ENCODE measurements around the gene PRSS2. TPM values are rescaled to one million over a fixed set of nuclear protein-coding genes. Genes with fewer than 3 reads are reported as not detected.

PRSS2 gene
- total and polyA plus RNA-seq, 9 donors, result 0.09 to 1.3 (median 1.2) TPM; not detected in 6

- H3K27me3 ChIP-seq (ENCODE audit: control insufficient read depth, insufficient read depth, low read length), result peaks cover 10% of the 10 kb centered on the region
- DNase-seq, result peak; percentile 5
- peaks cover 3% of the 10 kb centered on the region for H3K4me1 ChIP-seq (ENCODE audit: control insufficient read depth, insufficient read depth, low read length)
- no peak overlapping the region for H3K27ac ChIP-seq (ENCODE audit: low read length)
- H3K36me3 ChIP-seq (ENCODE audit: control insufficient read depth, insufficient read depth, low read length), result no peaks in the 10 kb centered on the region
- no peak overlapping the region for H3K4me3 ChIP-seq (ENCODE audit: low read length)
- no peaks in the 10 kb centered on the region for H3K9me3 ChIP-seq (replicated peaks; ENCODE audit: control insufficient read depth, low read depth, low read length)
- WGBS (ENCODE audit: insufficient coverage), result no CpG with 5 or more reads among the region's 8 CpGs
Measured at GRCh38 chr7:142785841-142786250, 15.1 kb downstream of the PRSS2 start.

GRCh38 chr7:142787034-142787768 lies 16.4 kb downstream of the PRSS2 start:
- WGBS (ENCODE audit: insufficient coverage), result 70% methylated on average over 8 of the region's 11 CpGs
- DNase-seq, result peak; percentile 7
- no peaks in the 10 kb centered on the region for H3K9me3 ChIP-seq (replicated peaks; ENCODE audit: control insufficient read depth, low read depth, low read length)
- no peak overlapping the region for H3K27ac ChIP-seq (ENCODE audit: low read length)
- no peak overlapping the region for H3K4me3 ChIP-seq (ENCODE audit: low read length)
- H3K27me3 ChIP-seq (ENCODE audit: control insufficient read depth, insufficient read depth, low read length), result peaks cover 9% of the 10 kb centered on the region
- H3K4me1 ChIP-seq (ENCODE audit: control insufficient read depth, insufficient read depth, low read length), result peaks cover 3% of the 10 kb centered on the region
- H3K36me3 ChIP-seq (ENCODE audit: control insufficient read depth, insufficient read depth, low read length), result no peaks in the 10 kb centered on the region

- H3K27ac ChIP-seq (ENCODE audit: low read length), result no peak overlapping the region
- no peak for DNase-seq
- peaks cover 3% of the 10 kb centered on the region for H3K4me1 ChIP-seq (ENCODE audit: control insufficient read depth, insufficient read depth, low read length)
- H3K27me3 ChIP-seq (ENCODE audit: control insufficient read depth, insufficient read depth, low read length), result peaks cover 9% of the 10 kb centered on the region
- no peaks in the 10 kb centered on the region for H3K36me3 ChIP-seq (ENCODE audit: control insufficient read depth, insufficient read depth, low read length)
- no peak overlapping the region for H3K4me3 ChIP-seq (ENCODE audit: low read length)
- H3K9me3 ChIP-seq (replicated peaks; ENCODE audit: control insufficient read depth, low read depth, low read length), result no peaks in the 10 kb centered on the region
- no CpG with 5 or more reads among the region's 6 CpGs for WGBS (ENCODE audit: insufficient coverage)
Measured at GRCh38 chr7:142787783-142788182, 17.0 kb downstream of the PRSS2 start.

- Histone ChIP-seq H3K36me3 (ENCODE audit: control insufficient read depth, insufficient read depth, low read length) (no peaks in the 10 kb centered on the region), H3K27me3 (ENCODE audit: control insufficient read depth, insufficient read depth, low read length) (peaks cover 2% of the 10 kb centered on the region), H3K4me3 (ENCODE audit: low read length) (no peak overlapping the region), H3K4me1 (ENCODE audit: control insufficient read depth, insufficient read depth, low read length) (no peaks in the 10 kb centered on the region), H3K27ac (ENCODE audit: low read length) (no peak overlapping the region), H3K9me3 (replicated peaks; ENCODE audit: control insufficient read depth, low read depth, low read length) (no peaks in the 10 kb centered on the region)
- no peak for DNase-seq
- 88% methylated on average over 5 of the region's 10 CpGs for WGBS (ENCODE audit: insufficient coverage)
Measured at GRCh38 chr7:142788303-142789289, 17.8 kb downstream of the PRSS2 start.

GRCh38 chr7:142789441-142789840 lies 18.7 kb downstream of the PRSS2 start:
- no peak for DNase-seq
- Histone ChIP-seq H3K4me1 (ENCODE audit: control insufficient read depth, insufficient read depth, low read length) (no peaks in the 10 kb centered on the region), H3K27ac (ENCODE audit: low read length) (no peak overlapping the region), H3K4me3 (ENCODE audit: low read length) (no peak overlapping the region), H3K36me3 (ENCODE audit: control insufficient read depth, insufficient read depth, low read length) (no peaks in the 10 kb centered on the region), H3K27me3 (ENCODE audit: control insufficient read depth, insufficient read depth, low read length) (peaks cover 5% of the 10 kb centered on the region), H3K9me3 (replicated peaks; ENCODE audit: control insufficient read depth, low read depth, low read length) (no peaks in the 10 kb centered on the region)
- no CpG with 5 or more reads among the region's 2 CpGs for WGBS (ENCODE audit: insufficient coverage)

- peaks cover 9% of the 10 kb centered on the region for H3K27me3 ChIP-seq (ENCODE audit: control insufficient read depth, insufficient read depth, low read length)
- H3K36me3 ChIP-seq (ENCODE audit: control insufficient read depth, insufficient read depth, low read length), result no peaks in the 10 kb centered on the region
- no peak overlapping the region for H3K4me3 ChIP-seq (ENCODE audit: low read length)
- DNase-seq, result no peak
- no peaks in the 10 kb centered on the region for H3K4me1 ChIP-seq (ENCODE audit: control insufficient read depth, insufficient read depth, low read length)
- H3K9me3 ChIP-seq (replicated peaks; ENCODE audit: control insufficient read depth, low read depth, low read length), result no peaks in the 10 kb centered on the region
- no peak overlapping the region for H3K27ac ChIP-seq (ENCODE audit: low read length)
- 86% methylated on average over 1 of the region's 3 CpGs for WGBS (ENCODE audit: insufficient coverage)
Measured at GRCh38 chr7:142790056-142790455, 19.3 kb downstream of the PRSS2 start.

GRCh38 chr7:142790555-142790954 lies 19.8 kb downstream of the PRSS2 start:
- no peaks in the 10 kb centered on the region for H3K9me3 ChIP-seq (replicated peaks; ENCODE audit: control insufficient read depth, low read depth, low read length)
- H3K27ac ChIP-seq (ENCODE audit: low read length), result no peak overlapping the region
- H3K36me3 ChIP-seq (ENCODE audit: control insufficient read depth, insufficient read depth, low read length), result no peaks in the 10 kb centered on the region
- peaks cover 14% of the 10 kb centered on the region for H3K27me3 ChIP-seq (ENCODE audit: control insufficient read depth, insufficient read depth, low read length)
- WGBS (ENCODE audit: insufficient coverage), result 100% methylated on average over 1 of the region's 1 CpG
- H3K4me1 ChIP-seq (ENCODE audit: control insufficient read depth, insufficient read depth, low read length), result no peaks in the 10 kb centered on the region
- H3K4me3 ChIP-seq (ENCODE audit: low read length), result no peak overlapping the region
- no peak for DNase-seq

- Histone ChIP-seq H3K4me3 (ENCODE audit: low read length) (no peak overlapping the region), H3K36me3 (ENCODE audit: control insufficient read depth, insufficient read depth, low read length) (no peaks in the 10 kb centered on the region), H3K27me3 (ENCODE audit: control insufficient read depth, insufficient read depth, low read length) (peaks cover 23% of the 10 kb centered on the region), H3K9me3 (replicated peaks; ENCODE audit: control insufficient read depth, low read depth, low read length) (no peaks in the 10 kb centered on the region), H3K4me1 (ENCODE audit: control insufficient read depth, insufficient read depth, low read length) (peaks cover 3% of the 10 kb centered on the region), H3K27ac (ENCODE audit: low read length) (no peak overlapping the region)
- WGBS (ENCODE audit: insufficient coverage), result 80% methylated on average over 1 of the region's 7 CpGs
- no peak for DNase-seq
Measured at GRCh38 chr7:142791502-142791901, 20.7 kb downstream of the PRSS2 start.

GRCh38 chr7:142792129-142792528 lies 21.4 kb downstream of the PRSS2 start:
- H3K36me3 ChIP-seq (ENCODE audit: control insufficient read depth, insufficient read depth, low read length), result no peaks in the 10 kb centered on the region
- H3K9me3 ChIP-seq (replicated peaks; ENCODE audit: control insufficient read depth, low read depth, low read length), result no peaks in the 10 kb centered on the region
- DNase-seq, result no peak
- WGBS (ENCODE audit: insufficient coverage), result 100% methylated on average over 1 of the region's 1 CpG
- H3K27me3 ChIP-seq (ENCODE audit: control insufficient read depth, insufficient read depth, low read length), result peaks cover 29% of the 10 kb centered on the region
- H3K4me3 ChIP-seq (ENCODE audit: low read length), result no peak overlapping the region
- peaks cover 9% of the 10 kb centered on the region for H3K4me1 ChIP-seq (ENCODE audit: control insufficient read depth, insufficient read depth, low read length)
- H3K27ac ChIP-seq (ENCODE audit: low read length), result no peak overlapping the region

GRCh38 chr7:142792593-142792992 lies 21.8 kb downstream of the PRSS2 start:
- Histone ChIP-seq H3K4me1 (ENCODE audit: control insufficient read depth, insufficient read depth, low read length) (peaks cover 14% of the 10 kb centered on the region), H3K9me3 (replicated peaks; ENCODE audit: control insufficient read depth, low read depth, low read length) (no peaks in the 10 kb centered on the region), H3K4me3 (ENCODE audit: low read length) (no peak overlapping the region), H3K36me3 (ENCODE audit: control insufficient read depth, insufficient read depth, low read length) (no peaks in the 10 kb centered on the region), H3K27me3 (ENCODE audit: control insufficient read depth, insufficient read depth, low read length) (peaks cover 34% of the 10 kb centered on the region), H3K27ac (ENCODE audit: low read length) (no peak overlapping the region)
- 80% methylated on average over 1 of the region's 2 CpGs for WGBS (ENCODE audit: insufficient coverage)
- no peak for DNase-seq

All from muscle of leg (tissue), 11 donors.